NCI-H526 (cell line): Measurements from ENCODE around the gene PCSK9.

ENCODE experiments used
- DNase-seq, 2 experiments: peaks; one replicate each; lab custom pipeline; 2025; lab: John Stamatoyannopoulos, UW

PCSK9 gene

GRCh38 chr1:55039342-55040082 lies at the start of gene PCSK9:
TSS of gene PCSK9 (plus strand) at chr1:55039548. CDS start at chr1:55039838, 290 bp downstream.
- peak in 1 of 2 experiments; percentile 68 for DNase-seq

GRCh38 chr1:54989968-54990810 lies 49.2 kb upstream of the PCSK9 start:
- DNase-seq, result no peak

GRCh38 chr1:54990916-54991315 lies 48.4 kb upstream of the PCSK9 start:
- DNase-seq, result no peak

GRCh38 chr1:54991939-54992338 lies 47.4 kb upstream of the PCSK9 start:
- no peak for DNase-seq

- DNase-seq, result no peak
Measured at GRCh38 chr1:54993140-54993539, 46.2 kb upstream of the PCSK9 start.

GRCh38 chr1:54994355-54994990 lies 44.9 kb upstream of the PCSK9 start:
- no peak for DNase-seq

- DNase-seq, result no peak
Measured at GRCh38 chr1:54995013-54995760, 44.2 kb upstream of the PCSK9 start.

- no peak for DNase-seq
Measured at GRCh38 chr1:54995835-54996234, 43.5 kb upstream of the PCSK9 start.

- peak; percentile 51 to 89 for DNase-seq
Measured at GRCh38 chr1:54996359-54996868, 42.9 kb upstream of the PCSK9 start.

GRCh38 chr1:54996869-54997710 lies 42.3 kb upstream of the PCSK9 start:
- DNase-seq, result peak in 1 of 2 experiments; percentile 22

- DNase-seq, result no peak
Measured at GRCh38 chr1:54997711-54997986, 41.7 kb upstream of the PCSK9 start.

GRCh38 chr1:54998100-54998499 lies 41.2 kb upstream of the PCSK9 start:
- DNase-seq, result no peak

- peak in 1 of 2 experiments; percentile 76 for DNase-seq
Measured at GRCh38 chr1:54998677-54999076, 40.7 kb upstream of the PCSK9 start, which contains the start of gene BSND. TSS of gene BSND (plus strand) at chr1:54998933. CDS start at chr1:54999187, 254 bp downstream.

- no peak for DNase-seq
Measured at GRCh38 chr1:55000110-55001085, 39.0 kb upstream of the PCSK9 start.

- DNase-seq, result no peak
Measured at GRCh38 chr1:55001311-55001710, 38.0 kb upstream of the PCSK9 start.

GRCh38 chr1:55002686-55003085 lies 36.7 kb upstream of the PCSK9 start:
- DNase-seq, result no peak

- DNase-seq, result peak in 1 of 2 experiments; percentile 8
Measured at GRCh38 chr1:55005351-55006140, 33.8 kb upstream of the PCSK9 start.

GRCh38 chr1:55006931-55007330 lies 32.4 kb upstream of the PCSK9 start:
- DNase-seq, result no peak

GRCh38 chr1:55007625-55008024 lies 31.7 kb upstream of the PCSK9 start:
- no peak for DNase-seq
